Caco-2 (cell line): ENCODE results near the gene ZAP70. TPM values are rescaled to one million over a fixed set of nuclear protein-coding genes. Genes with fewer than 3 reads are reported as not detected.

Experiments
- BruUV-seq: library from RNA; stranded (reverse); fragments of 400-500 nt; replicated peaks from 2 replicates; lab custom pipeline; 2021; lab: Mats Ljungman, UMichigan
- CTCF ChIA-PET: fragments of 300-600 bp; sonication (Branson Sonifier 250); formaldehyde crosslinking; loops from one replicate; lab custom pipeline; 2022; ENCODE audit warnings: antibody characterized with exemption; lab: Charles Lee
- POLR2A ChIA-PET: fragments of 300-600 bp; sonication (Branson Sonifier 250); formaldehyde crosslinking; loops from one replicate; lab custom pipeline; 2022; ENCODE audit warnings: antibody characterized with exemption; lab: Charles Lee
- DNase-seq, 2 experiments: peaks; one replicate each; pipeline versions ENCODE4 v3.0.0 to v3.0.0-alpha.2; 2020 to 2022
- H3K27me3 ChIP-seq: replicated peaks from 2 replicates; pipeline ENCODE4 v1.6.0; 2011; ENCODE audit warnings: low read length; ENCODE audit not compliant: control insufficient read depth, insufficient read depth
- H3K36me3 ChIP-seq: 2 replicates; pipeline ENCODE4 v1.5.1; 2011; ENCODE audit warnings: low read length; ENCODE audit not compliant: control insufficient read depth, insufficient read depth
- H3K4me1 ChIP-seq: fragments of 250-450 bp; sonication (Bioruptor Pico); 2 replicates; pipeline ENCODE4 v1.5.1; 2020; ENCODE audit warnings: mild to moderate bottlenecking
- H3K4me3 ChIP-seq: 2 replicates; pipeline ENCODE4 v1.5.1; 2011; ENCODE audit warnings: low read depth, mild to moderate bottlenecking, control low read depth, low read length
- H3K9me3 ChIP-seq: fragments of 250-450 bp; sonication (Bioruptor Pico); 2 replicates; pipeline ENCODE4 v1.5.1; 2020; ENCODE audit warnings: mild to moderate bottlenecking, moderate library complexity
- H3K27ac Mint-ChIP-seq: one replicate; pipeline ENCODE4 v1.8.0; 2022; ENCODE audit warnings: mixed read lengths; ENCODE audit not compliant: unreplicated experiment
- H3K27me3 Mint-ChIP-seq: one replicate; pipeline ENCODE4 v1.8.0; 2022; ENCODE audit warnings: mixed read lengths; ENCODE audit not compliant: insufficient read depth, unreplicated experiment
- H3K36me3 Mint-ChIP-seq: one replicate; pipeline ENCODE4 v1.8.0; 2022; ENCODE audit warnings: mild to moderate bottlenecking, mixed read lengths; ENCODE audit not compliant: insufficient read depth, unreplicated experiment
- H3K4me1 Mint-ChIP-seq: one replicate; pipeline ENCODE4 v1.8.0; 2022; ENCODE audit warnings: low read depth, mixed read lengths; ENCODE audit not compliant: unreplicated experiment
- H3K4me3 Mint-ChIP-seq: one replicate; pipeline ENCODE4 v1.8.0; 2022; ENCODE audit warnings: mild to moderate bottlenecking, moderate library complexity, mixed read lengths; ENCODE audit not compliant: unreplicated experiment
- H3K9me3 Mint-ChIP-seq: one replicate; pipeline ENCODE4 v1.8.0; 2022; ENCODE audit warnings: mixed read lengths; ENCODE audit not compliant: unreplicated experiment
- CTCF ChIP-seq, 2 experiments: fragments of 200-600 bp in 1 of 2; IDR thresholded peaks; 1 replicate in 1 of 2; 2 replicates in 1 of 2; pipeline versions ENCODE4 v1.5.1 to v1.8.0; 2011 to 2022; ENCODE audit warnings: antibody characterized with exemption in 1 of 2, control low read depth in 1 of 2, inconsistent platforms in 1 of 2, low read depth in 1 of 2, low read length in 1 of 2, mild to moderate bottlenecking in 1 of 2, moderate library complexity in 1 of 2; ENCODE audit not compliant: insufficient read depth in 1 of 2, severe bottlenecking in 1 of 2, unreplicated experiment in 1 of 2
- intact Hi-C: fragments of 100-400 bp; cut with micrococcal nuclease; formaldehyde crosslinking; loops from one replicate; pipeline ENCODE4 v1.10.0; 2022; ENCODE audit not compliant: unreplicated experiment
- total RNA-seq: library from RNA; stranded (reverse); gene quantifications from 2 replicates; pipeline ENCODE4 v1.2.3, GENCODE V29; 2022

Gene ZAP70
- total RNA-seq, 1 experiment from 2014 or later = 0.82 TPM

DNA sequence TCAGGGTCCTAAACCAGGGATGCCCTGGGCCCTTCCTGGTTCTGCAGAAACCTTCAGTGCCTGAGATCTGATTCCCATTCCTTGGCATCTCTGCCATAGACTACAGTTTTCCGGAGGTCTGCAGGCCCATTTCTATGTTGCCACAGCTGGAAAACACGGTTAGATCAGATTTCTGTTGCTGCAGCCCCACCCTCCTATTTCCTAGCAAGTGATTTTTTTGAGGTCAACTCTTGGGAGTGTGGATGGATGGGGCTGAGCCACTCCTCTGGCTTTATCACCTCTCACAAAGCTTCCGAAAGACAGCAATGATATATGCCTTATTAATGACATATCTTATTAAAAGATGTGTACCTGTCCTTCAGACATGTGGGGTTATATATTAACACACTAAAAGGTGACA, 56.3 kb downstream of the ZAP70 start:
- CTCF ChIA-PET = no interaction called here
- Mint-ChIP-seq H3K4me3 (no peak overlapping the region), H3K36me3 (peaks cover 23% of the 10 kb centered on the region), H3K27ac (no peak overlapping the region), H3K4me1 (peaks cover 7% of the 10 kb centered on the region), H3K27me3 (no peaks in the 10 kb centered on the region), H3K9me3 (no peaks in the 10 kb centered on the region)
- peaks cover 32% of the 10 kb centered on the region for H3K4me1 ChIP-seq
- no TSS peak for BruUV-seq
- no peaks in the 10 kb centered on the region for H3K9me3 ChIP-seq
- DNase-seq = peak; percentile 42 to 63
- POLR2A ChIA-PET = no interaction called here
- intact Hi-C loops = no loop called here
- no peaks in the 10 kb centered on the region for H3K27me3 ChIP-seq
- H3K36me3 ChIP-seq = no peaks in the 10 kb centered on the region; the same call in none of the 2 replicates
- no peak for TF ChIP-seq CTCF (IDR thresholded peaks at IDR 0.05; ENCODE audit: insufficient read depth in 1 of 2, low read depth in 1 of 2, low read length in 1 of 2, severe bottlenecking in 1 of 2, unreplicated experiment in 1 of 2)
- no peak overlapping the region for H3K4me3 ChIP-seq

DNA sequence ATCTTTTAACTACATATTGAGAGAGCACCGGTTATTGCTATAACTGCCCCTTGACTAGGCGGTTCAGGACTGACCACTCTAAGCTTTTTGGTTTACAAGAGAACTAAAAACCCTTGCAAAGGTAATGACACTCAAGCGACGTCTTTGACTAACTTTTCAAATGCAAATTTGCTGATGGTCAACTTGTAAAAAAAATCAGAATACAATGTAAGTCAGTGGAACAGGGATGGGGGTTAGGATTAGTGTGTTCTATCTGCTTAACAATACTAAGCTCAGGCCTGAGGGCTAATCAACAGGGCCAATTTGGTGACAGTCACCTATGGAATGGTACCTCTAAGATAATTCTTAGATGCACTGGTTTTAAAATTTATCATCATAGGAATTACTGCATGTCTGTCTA, 57.1 kb downstream of the ZAP70 start:
- H3K4me3 Mint-ChIP-seq = no peak overlapping the region
- H3K36me3 ChIP-seq = no peaks in the 10 kb centered on the region; the same call in none of the 2 replicates

GRCh38 chr2:97774425-97774824, 61.0 kb downstream of the ZAP70 start:
- Histone ChIP-seq H3K9me3 (no peaks in the 10 kb centered on the region), H3K4me1 (peaks cover 34% of the 10 kb centered on the region), H3K4me3 (no peak overlapping the region), H3K36me3 (peaks cover 2% of the 10 kb centered on the region), H3K27me3 (no peaks in the 10 kb centered on the region)
- Mint-ChIP-seq H3K27ac (no peak overlapping the region), H3K4me3 (no peak overlapping the region), H3K9me3 (no peaks in the 10 kb centered on the region), H3K4me1 (peaks cover 8% of the 10 kb centered on the region), H3K27me3 (no peaks in the 10 kb centered on the region), H3K36me3 (peaks cover 44% of the 10 kb centered on the region)
- ChIA-PET CTCF (interaction anchor here (0.6 kb wide), 1 partner anchor 38 kb away, joined by 3 read pairs; no protein-coding TSS in a partner anchor), POLR2A (no interaction called here)
- DNase-seq = peak in 1 of 2 experiments; percentile 56
- BruUV-seq = no TSS peak
- TF ChIP-seq CTCF (IDR thresholded peaks at IDR 0.05; ENCODE audit: insufficient read depth in 1 of 2, low read depth in 1 of 2, low read length in 1 of 2, severe bottlenecking in 1 of 2, unreplicated experiment in 1 of 2) = peak; percentile 66 to 73
- intact Hi-C loops = no loop called here

More for the DNA sequence above, 57.1 kb downstream of the ZAP70 start:
- H3K36me3 Mint-ChIP-seq = peaks cover 25% of the 10 kb centered on the region
- CTCF ChIA-PET = interaction anchor here (1.0 kb wide), 1 partner anchor 72 kb away, joined by 3 read pairs; no protein-coding TSS in a partner anchor
- POLR2A ChIA-PET = no interaction called here
- intact Hi-C loops = no loop called here
- BruUV-seq = no TSS peak
- no peak overlapping the region for H3K4me3 ChIP-seq
- no peak for TF ChIP-seq CTCF (IDR thresholded peaks at IDR 0.05; ENCODE audit: insufficient read depth in 1 of 2, low read depth in 1 of 2, low read length in 1 of 2, severe bottlenecking in 1 of 2, unreplicated experiment in 1 of 2)
- H3K4me1 Mint-ChIP-seq = peaks cover 8% of the 10 kb centered on the region
- peak in 1 of 2 experiments; percentile 19 for DNase-seq
- no peaks in the 10 kb centered on the region for H3K9me3 ChIP-seq
- H3K4me1 ChIP-seq = peaks cover 32% of the 10 kb centered on the region
- no peaks in the 10 kb centered on the region for H3K27me3 ChIP-seq
- H3K9me3 Mint-ChIP-seq = no peaks in the 10 kb centered on the region
- H3K27ac Mint-ChIP-seq = no peak overlapping the region
- no peaks in the 10 kb centered on the region for H3K27me3 Mint-ChIP-seq
